ENCODE results near the gene ZNF451. TPM values are rescaled to one million over a fixed set of nuclear protein-coding genes. Genes with fewer than 3 reads are reported as not detected.

The ZNF451 gene
- total and polyA plus RNA-seq, 4 donors: 9.1 to 133 (median 27.1) TPM

DNA sequence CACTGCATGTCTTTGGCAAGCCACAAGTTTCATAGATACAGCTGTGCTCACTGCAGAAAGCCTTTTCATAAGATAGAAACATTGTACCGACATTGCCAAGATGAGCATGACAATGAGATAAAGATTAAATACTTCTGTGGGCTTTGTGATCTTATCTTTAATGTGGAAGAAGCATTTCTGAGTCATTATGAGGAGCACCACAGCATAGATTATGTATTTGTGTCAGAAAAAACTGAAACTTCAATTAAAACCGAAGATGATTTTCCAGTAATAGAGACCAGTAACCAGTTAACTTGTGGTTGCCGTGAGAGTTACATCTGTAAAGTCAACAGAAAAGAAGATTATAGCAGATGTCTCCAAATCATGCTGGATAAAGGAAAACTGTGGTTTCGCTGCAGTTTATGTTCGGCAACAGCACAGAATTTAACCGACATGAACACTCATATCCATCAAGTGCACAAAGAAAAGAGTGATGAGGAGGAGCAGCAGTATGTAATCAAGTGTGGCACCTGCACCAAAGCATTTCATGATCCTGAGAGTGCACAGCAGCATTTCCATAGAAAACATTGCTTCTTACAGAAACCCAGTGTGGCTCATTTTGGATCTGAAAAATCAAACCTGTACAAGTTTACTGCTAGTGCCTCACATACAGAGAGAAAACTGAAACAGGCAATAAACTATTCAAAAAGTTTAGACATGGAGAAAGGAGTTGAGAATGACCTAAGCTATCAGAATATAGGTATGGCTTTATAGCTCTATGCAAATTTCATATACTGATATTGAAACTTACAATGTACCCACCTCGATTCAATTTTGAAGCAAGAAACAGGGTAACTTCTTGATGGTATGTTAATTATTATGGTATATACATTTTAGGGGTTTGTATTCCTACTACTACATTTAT, 58.2 kb downstream of the ZNF451 start:
- Histone ChIP-seq H3K4me3 (no peak overlapping the region), H3K27ac (ENCODE audit: low read depth in 1 of 2, low read length in 1 of 2) (no peak overlapping the region), H3K27me3 (ENCODE audit: control insufficient read depth in 3 of 3, insufficient read depth in 3 of 3, low read length in 2 of 3) (no peaks in the 10 kb centered on the region), H3K36me3 (ENCODE audit: control insufficient read depth in 4 of 4, insufficient read depth in 4 of 4, low read length in 4 of 4) (peaks cover 5 to 24% (median 12%) of the 10 kb centered on the region in 4 donors), H3K9ac (ENCODE audit: insufficient read depth in 1 of 2, low read length in 2 of 2) (no peak overlapping the region), H3K9me3 (ENCODE audit: control insufficient read depth in 4 of 4, insufficient read depth in 3 of 4, low read length in 3 of 4) (no peaks in the 10 kb centered on the region), H3K4me1 (ENCODE audit: control insufficient read depth in 5 of 5, insufficient read depth in 5 of 5, low read length in 5 of 5) (no peaks in the 10 kb centered on the region)
- 88 to 94% methylated on average over 7 of the region's 7 CpGs for WGBS, 2 donors
- TF ChIP-seq, protein P1, sequence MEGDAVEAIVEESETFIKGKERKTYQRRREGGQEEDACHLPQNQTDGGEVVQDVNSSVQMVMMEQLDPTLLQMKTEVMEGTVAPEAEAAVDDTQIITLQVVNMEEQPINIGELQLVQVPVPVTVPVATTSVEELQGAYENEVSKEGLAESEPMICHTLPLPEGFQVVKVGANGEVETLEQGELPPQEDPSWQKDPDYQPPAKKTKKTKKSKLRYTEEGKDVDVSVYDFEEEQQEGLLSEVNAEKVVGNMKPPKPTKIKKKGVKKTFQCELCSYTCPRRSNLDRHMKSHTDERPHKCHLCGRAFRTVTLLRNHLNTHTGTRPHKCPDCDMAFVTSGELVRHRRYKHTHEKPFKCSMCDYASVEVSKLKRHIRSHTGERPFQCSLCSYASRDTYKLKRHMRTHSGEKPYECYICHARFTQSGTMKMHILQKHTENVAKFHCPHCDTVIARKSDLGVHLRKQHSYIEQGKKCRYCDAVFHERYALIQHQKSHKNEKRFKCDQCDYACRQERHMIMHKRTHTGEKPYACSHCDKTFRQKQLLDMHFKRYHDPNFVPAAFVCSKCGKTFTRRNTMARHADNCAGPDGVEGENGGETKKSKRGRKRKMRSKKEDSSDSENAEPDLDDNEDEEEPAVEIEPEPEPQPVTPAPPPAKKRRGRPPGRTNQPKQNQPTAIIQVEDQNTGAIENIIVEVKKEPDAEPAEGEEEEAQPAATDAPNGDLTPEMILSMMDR (IDR thresholded peaks at IDR 0.05; ENCODE audit: control extremely low read depth, extremely low read depth): no peak
- ATAC-seq (ENCODE audit: insufficient read depth, low FRiP score) (no peak), DNase-seq (no peak)

DNA sequence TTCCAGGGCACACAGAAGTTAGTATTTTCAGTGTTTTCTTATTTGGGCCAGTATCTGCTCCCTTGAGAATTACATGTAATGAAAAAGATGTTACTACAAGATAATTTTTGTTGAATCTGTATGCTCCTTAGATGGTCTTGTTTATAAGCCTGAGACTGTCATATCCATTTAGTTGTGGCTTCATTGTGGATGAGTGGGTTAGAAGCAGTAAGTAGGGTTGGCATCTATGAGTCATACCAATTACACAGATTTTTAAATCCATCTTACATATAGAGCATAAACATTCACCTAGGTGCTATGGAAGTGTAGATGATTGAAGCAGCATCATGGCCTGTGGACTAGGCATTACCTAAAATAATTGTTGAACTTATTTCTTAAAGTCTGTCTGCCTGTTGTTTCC, 68.7 kb downstream of the ZNF451 start:
- Histone ChIP-seq H3K9me3 (ENCODE audit: control insufficient read depth in 4 of 4, insufficient read depth in 3 of 4, low read length in 3 of 4) (no peaks in the 10 kb centered on the region), H3K9ac (ENCODE audit: insufficient read depth in 1 of 2, low read length in 2 of 2) (no peak overlapping the region), H3K4me1 (ENCODE audit: control insufficient read depth in 5 of 5, insufficient read depth in 5 of 5, low read length in 5 of 5) (no peaks in the 10 kb centered on the region), H3K36me3 (ENCODE audit: control insufficient read depth in 4 of 4, insufficient read depth in 4 of 4, low read length in 4 of 4) (peaks cover 1 to 14% (median 10%) of the 10 kb centered on the region in 4 donors), H3K4me3 (no peak overlapping the region), H3K27me3 (ENCODE audit: control insufficient read depth in 3 of 3, insufficient read depth in 3 of 3, low read length in 2 of 3) (no peaks in the 10 kb centered on the region), H3K27ac (ENCODE audit: low read depth in 1 of 2, low read length in 1 of 2) (no peak overlapping the region)
- no peak for DNase-seq
- TF ChIP-seq, protein P1 (IDR thresholded peaks at IDR 0.05; ENCODE audit: control extremely low read depth, extremely low read depth): no peak
- no peak for ATAC-seq (ENCODE audit: insufficient read depth, low FRiP score)

DNA sequence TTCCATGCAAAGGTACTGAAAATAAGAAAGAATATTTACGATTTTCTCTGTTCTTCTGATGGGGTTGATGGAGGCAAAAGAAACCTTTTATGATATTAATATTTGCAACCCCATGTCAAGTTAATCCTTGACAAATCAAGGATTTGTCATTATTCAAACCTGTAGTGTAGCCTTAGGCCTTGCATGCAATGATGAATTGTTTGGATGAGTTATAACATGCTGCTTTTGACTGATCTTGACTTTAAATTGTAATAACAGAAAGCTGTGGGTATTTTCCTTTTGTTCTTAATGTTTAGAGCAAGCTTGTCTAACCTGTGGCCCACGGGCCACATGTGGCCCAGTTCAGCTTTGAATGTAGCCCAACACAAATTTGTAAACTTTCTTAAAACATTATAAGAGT, 69.1 kb downstream of the ZNF451 start:
- ATAC-seq (ENCODE audit: insufficient read depth, low FRiP score) (no peak), DNase-seq (no peak)
- Histone ChIP-seq H3K27me3 (ENCODE audit: control insufficient read depth in 3 of 3, insufficient read depth in 3 of 3, low read length in 2 of 3) (no peaks in the 10 kb centered on the region), H3K4me1 (ENCODE audit: control insufficient read depth in 5 of 5, insufficient read depth in 5 of 5, low read length in 5 of 5) (no peaks in the 10 kb centered on the region), H3K27ac (ENCODE audit: low read depth in 1 of 2, low read length in 1 of 2) (no peak overlapping the region), H3K36me3 (ENCODE audit: control insufficient read depth in 4 of 4, insufficient read depth in 4 of 4, low read length in 4 of 4) (peaks cover 1 to 11% (median 8%) of the 10 kb centered on the region in 4 donors), H3K4me3 (no peak overlapping the region), H3K9ac (ENCODE audit: insufficient read depth in 1 of 2, low read length in 2 of 2) (no peak overlapping the region), H3K9me3 (ENCODE audit: control insufficient read depth in 4 of 4, insufficient read depth in 3 of 4, low read length in 3 of 4) (no peaks in the 10 kb centered on the region)
- 94 to 100% methylated on average over 2 of the region's 2 CpGs for WGBS, 2 donors
- TF ChIP-seq, protein P1 (IDR thresholded peaks at IDR 0.05; ENCODE audit: control extremely low read depth, extremely low read depth): no peak

Data from lung (tissue), 12 donors.